GM21717 (cell line): ENCODE results near the gene NADSYN1.
"Not testable (repeated sequence)": the region's sequence is repeated elsewhere in the genome, so short reads cannot be mapped to it uniquely, and the experiment has no call there.

Experiments
- ATAC-seq: cut with Tn5 transposase; IDR thresholded peaks from one replicate; pipeline ENCODE4 v1.9.1; 2021; ENCODE audit warnings: mild to moderate bottlenecking, moderate library complexity; ENCODE audit not compliant: unreplicated experiment

Gene NADSYN1

GRCh38 chr11:71453037-71453917 is at the start of gene NADSYN1:
Gene NADSYN1, plus strand, starts transcription at chr11:71453203. Its CDS starts 94 bp downstream, at chr11:71453297.
- ATAC-seq = peak; percentile 41

GRCh38 chr11:71404209-71404608 is 48.8 kb upstream of the NADSYN1 start:
- no peak for ATAC-seq

- ATAC-seq = no peak
Observed at GRCh38 chr11:71406681-71407080, 46.3 kb upstream of the NADSYN1 start.

- ATAC-seq = no peak
Observed at GRCh38 chr11:71407356-71407755, 45.6 kb upstream of the NADSYN1 start.

- no peak for ATAC-seq
Observed at GRCh38 chr11:71408826-71409225, 44.2 kb upstream of the NADSYN1 start.

GRCh38 chr11:71410363-71410966 is 42.5 kb upstream of the NADSYN1 start:
- ATAC-seq = no peak

GRCh38 chr11:71414645-71415044 is 38.4 kb upstream of the NADSYN1 start:
- ATAC-seq = no peak

GRCh38 chr11:71418643-71419042 is 34.4 kb upstream of the NADSYN1 start:
- ATAC-seq = peak; percentile 83

GRCh38 chr11:71420455-71421241 is 32.4 kb upstream of the NADSYN1 start:
- no peak for ATAC-seq

- ATAC-seq = no peak
Observed at GRCh38 chr11:71421392-71421950, 31.5 kb upstream of the NADSYN1 start.

- ATAC-seq = not testable (repeated sequence)
Observed at GRCh38 chr11:71422318-71422717, 30.7 kb upstream of the NADSYN1 start.

- no peak for ATAC-seq
Observed at GRCh38 chr11:71423181-71423790, 29.7 kb upstream of the NADSYN1 start.

- ATAC-seq = no peak
Observed at GRCh38 chr11:71425409-71425808, 27.6 kb upstream of the NADSYN1 start.

GRCh38 chr11:71425860-71426259 is 27.1 kb upstream of the NADSYN1 start:
- no peak for ATAC-seq

- no peak for ATAC-seq
Observed at GRCh38 chr11:71426413-71426812, 26.6 kb upstream of the NADSYN1 start.

- ATAC-seq = no peak
Observed at GRCh38 chr11:71428861-71429435, 24.1 kb upstream of the NADSYN1 start.

GRCh38 chr11:71429701-71430100 is 23.3 kb upstream of the NADSYN1 start:
- no peak for ATAC-seq

- ATAC-seq = no peak
Observed at GRCh38 chr11:71430166-71430565, 22.8 kb upstream of the NADSYN1 start.

GRCh38 chr11:71431271-71431670 is 21.7 kb upstream of the NADSYN1 start:
- no peak for ATAC-seq
